H1 (cell line): ENCODE measurements around the gene CWC25. TPM values are rescaled to one million over a fixed set of nuclear protein-coding genes. Genes with fewer than 3 reads are reported as not detected.

Source experiments
- CTCF ChIA-PET: fragments of 300-600 bp; sonication (Branson Sonifier 250); formaldehyde crosslinking; loops from one replicate; lab custom pipeline; 2021; ENCODE audit not compliant: partially characterized antibody; lab: Charles Lee
- POLR2A ChIA-PET: fragments of 300-600 bp; sonication (Branson Sonifier 250); formaldehyde crosslinking; loops from one replicate; lab custom pipeline; 2021; ENCODE audit warnings: inconsistent platforms; ENCODE audit not compliant: partially characterized antibody; lab: Charles Lee
- DNase-seq, 2 experiments: peaks; one replicate each; pipeline versions ENCODE4 v3.0.0 to v3.0.0-alpha.2; 2010 to 2022; ENCODE audit warnings: low spot score in 2 of 2, low read depth in 1 of 2, mixed read lengths in 1 of 2
- FAIRE-seq: peaks from 2 replicates; lab custom pipeline; 2011; peaks lifted over from hg19 to GRCh38; lab: Jason Lieb, UNC
- H2AFZ ChIP-seq: 2 replicates; pipeline ENCODE4 v1.8.1; 2012; ENCODE audit warnings: low read length, inconsistent platforms
- H2AK5ac ChIP-seq: 2 replicates; pipeline ENCODE4 v1.6.1; 2013; ENCODE audit warnings: low read depth, low read length
- H2BK120ac ChIP-seq: replicated peaks from 2 replicates; pipeline ENCODE3; 2013; ENCODE audit warnings: low read depth, low read length, inconsistent platforms
- H2BK12ac ChIP-seq: 2 replicates; pipeline ENCODE4 v1.6.1; 2013; ENCODE audit warnings: low read depth, low read length
- H2BK15ac ChIP-seq: 2 replicates; pipeline ENCODE4 v1.6.1; 2013; ENCODE audit warnings: low read length
- H2BK20ac ChIP-seq: 2 replicates; pipeline ENCODE4 v1.6.1; 2013; ENCODE audit warnings: low read length
- H2BK5ac ChIP-seq: 2 replicates; pipeline ENCODE4 v1.6.1; 2013; ENCODE audit warnings: low read depth, low read length
- H3K14ac ChIP-seq: 2 replicates; pipeline ENCODE4 v1.6.1; 2013; ENCODE audit warnings: inconsistent platforms; ENCODE audit not compliant: insufficient read length
- H3K18ac ChIP-seq: 2 replicates; pipeline ENCODE4 v1.6.1; 2013; ENCODE audit warnings: low read length; ENCODE audit errors: extremely low read depth
- H3K23ac ChIP-seq: 2 replicates; pipeline ENCODE4 v1.6.1; 2013; ENCODE audit warnings: inconsistent platforms; ENCODE audit not compliant: insufficient read length
- H3K23me2 ChIP-seq: 2 replicates; pipeline ENCODE4 v1.6.1; 2013; ENCODE audit warnings: low read depth, low read length
- H3K27ac ChIP-seq: 2 replicates; pipeline ENCODE4 v1.6.1; 2011; ENCODE audit warnings: low read depth, low read length, inconsistent platforms
- H3K27me3 ChIP-seq, 4 experiments: replicated peaks in 1 of 4; 1 replicate in 1 of 4; 2 replicates in 3 of 4; pipeline versions ENCODE4 v1.6.1 to v1.8.1; 2011 to 2013; ENCODE audit warnings: low read length in 3 of 4, mild to moderate bottlenecking in 3 of 4, inconsistent platforms in 2 of 4, mixed read lengths in 2 of 4, moderate library complexity in 1 of 4; ENCODE audit not compliant: control insufficient read depth in 3 of 4, insufficient read depth in 3 of 4; ENCODE audit errors: extremely low read depth in 1 of 4
- H3K36me3 ChIP-seq, 4 experiments: 2 replicates each; pipeline versions ENCODE4 v1.6.1 to v1.8.1; 2011 to 2013; ENCODE audit warnings: mild to moderate bottlenecking in 4 of 4, low read length in 3 of 4, moderate library complexity in 2 of 4, control low read depth in 1 of 4, inconsistent platforms in 1 of 4; ENCODE audit not compliant: insufficient read depth in 4 of 4, control insufficient read depth in 2 of 4
- H3K4ac ChIP-seq: replicated peaks from 2 replicates; pipeline ENCODE3; 2013; ENCODE audit warnings: low read length, low read depth, mixed read lengths, inconsistent platforms; ENCODE audit not compliant: insufficient read length
- H3K4me1 ChIP-seq, 4 experiments: replicated peaks in 1 of 4; 1 replicate in 1 of 4; 2 replicates in 3 of 4; pipeline versions ENCODE4 v1.6.1 to v1.8.1; 2011 to 2013; ENCODE audit warnings: low read length in 3 of 4, inconsistent platforms in 2 of 4, mixed read lengths in 1 of 4; ENCODE audit not compliant: insufficient read depth in 4 of 4, control insufficient read depth in 3 of 4
- H3K4me2 ChIP-seq, 2 experiments: 2 replicates each; pipeline versions ENCODE4 v1.6.1 to v1.8.1; 2011 to 2013; ENCODE audit warnings: low read depth in 2 of 2, low read length in 2 of 2, control low read depth in 1 of 2, inconsistent platforms in 1 of 2, mild to moderate bottlenecking in 1 of 2; ENCODE audit not compliant: insufficient read depth in 1 of 2
- H3K4me3 ChIP-seq, 4 experiments: fragments of 200-600, 300-600 bp in 1 of 4; sonication (generic), shearing (Covaris generic), sonication (Bioruptor Twin) in 1 of 4; 2 replicates each; pipeline versions ENCODE4 v1.5.1 to v1.8.1; 2011 to 2016; ENCODE audit warnings: low read length in 4 of 4, low read depth in 3 of 4, control low read depth in 2 of 4, inconsistent platforms in 2 of 4, mild to moderate bottlenecking in 2 of 4, mixed read lengths in 1 of 4, moderate library complexity in 1 of 4; ENCODE audit not compliant: insufficient read depth in 2 of 4; ENCODE audit errors: extremely low read depth in 1 of 4
- H3K56ac ChIP-seq: replicated peaks from 2 replicates; pipeline ENCODE3; 2013; ENCODE audit warnings: low read depth, mild to moderate bottlenecking, mixed read lengths, low read length, inconsistent platforms; ENCODE audit not compliant: insufficient read length
- H3K79me1 ChIP-seq: 2 replicates; pipeline ENCODE4 v1.6.1; 2013; ENCODE audit warnings: low read depth, low read length, control low read depth
- H3K79me2 ChIP-seq, 2 experiments: 2 replicates each; pipeline versions ENCODE4 v1.6.1 to v1.8.1; 2012 to 2013; ENCODE audit warnings: low read length in 2 of 2, mild to moderate bottlenecking in 2 of 2, inconsistent platforms in 1 of 2; ENCODE audit not compliant: insufficient read depth in 2 of 2, control insufficient read depth in 1 of 2
- H3K9ac ChIP-seq, 4 experiments: replicated peaks in 1 of 4; 1 replicate in 1 of 4; 2 replicates in 3 of 4; pipeline versions ENCODE4 v1.6.1 to v1.8.1; 2011 to 2013; ENCODE audit warnings: low read depth in 3 of 4, low read length in 3 of 4, control low read depth in 2 of 4, mild to moderate bottlenecking in 2 of 4, moderate library complexity in 2 of 4, inconsistent platforms in 1 of 4; ENCODE audit errors: extremely low read depth in 1 of 4
- H3K9me3 ChIP-seq, 2 experiments: 2 replicates each; pipeline versions ENCODE4 v1.6.1 to v1.8.1; 2012 to 2013; ENCODE audit warnings: mild to moderate bottlenecking in 2 of 2, moderate library complexity in 2 of 2, control low read depth in 1 of 2, inconsistent platforms in 1 of 2, low read depth in 1 of 2, low read length in 1 of 2, mixed read lengths in 1 of 2; ENCODE audit not compliant: insufficient read depth in 2 of 2
- H4K20me1 ChIP-seq, 2 experiments: replicated peaks in 1 of 2; 2 replicates each; pipeline versions ENCODE3 to v1.8.1; 2011 to 2013; ENCODE audit warnings: inconsistent platforms in 2 of 2, low read length in 2 of 2, mild to moderate bottlenecking in 1 of 2; ENCODE audit not compliant: insufficient read depth in 2 of 2, control insufficient read depth in 1 of 2
- H4K5ac ChIP-seq: 2 replicates; pipeline ENCODE4 v1.6.1; 2013; ENCODE audit warnings: low read length, low read depth, mixed read lengths, inconsistent platforms; ENCODE audit not compliant: insufficient read length
- H4K8ac ChIP-seq: 2 replicates; pipeline ENCODE4 v1.8.0; 2013; ENCODE audit warnings: mild to moderate bottlenecking, moderate library complexity, low read length, inconsistent platforms; ENCODE audit not compliant: insufficient read depth; ENCODE audit errors: extremely low read depth
- H4K91ac ChIP-seq: replicated peaks from 2 replicates; pipeline ENCODE3; 2013; ENCODE audit warnings: low read length, mixed read lengths, inconsistent platforms; ENCODE audit not compliant: insufficient read length
- BCL11A ChIP-seq, 2 experiments: IDR thresholded peaks; one replicate each; pipeline ENCODE4 v1.6.1; 2011; ENCODE audit warnings: low read depth in 2 of 2, low read length in 2 of 2, mild to moderate bottlenecking in 2 of 2
- WGBS, 2 experiments: shearing (Covaris generic) in 1 of 2; methylation state at CpG; one replicate each; pipeline versions ENCODE4 v1.1.6 to v1.1.7; 2013 to 2015; ENCODE audit warnings: low lambda C conversion rate in 2 of 2, mixed read lengths in 2 of 2, inconsistent platforms in 1 of 2, low coverage in 1 of 2, missing lambda C conversion rate in 1 of 2; ENCODE audit not compliant: insufficient replicate concordance in 2 of 2, insufficient coverage in 1 of 2, insufficient read length in 1 of 2; ENCODE audit errors: extremely low coverage in 1 of 2, missing lambda C conversion rate in 1 of 2; 5-methylcytosine and 5-hydroxymethylcytosine counted together
- polyA plus RNA-seq, 7 experiments: library from polyadenylated mRNA; depleted of rRNA in 3 of 7; stranded (reverse) in 5 of 7; unstranded in 2 of 7; fragments of >200 nt in 5 of 7; fragments of 200-250 nt in 2 of 7; gene quantifications; 1 replicate in 5 of 7; 2 replicates in 1 of 7; 4 replicates in 1 of 7; pipeline versions ENCODE4 v1.2.1 to v1.2.3, GENCODE V29; 2011 to 2013; ENCODE audit warnings: missing spikeins in 2 of 7, mixed read lengths in 2 of 7
- total RNA-seq: library from RNA; stranded (reverse); fragmentation: NEBNext Ultra II Directional; extraction: Animal tissue kit (Norgen Biotek cat#: 25700); gene quantifications from 2 replicates; pipeline ENCODE4 v1.2.1, GENCODE V29; 2021

CWC25 gene
- total and polyA plus RNA-seq, 2 of the 8 experiments (the other 6 are each of a cell fraction or from before 2014, with no cell fraction given), result 11.1 to 13.1 TPM

DNA sequence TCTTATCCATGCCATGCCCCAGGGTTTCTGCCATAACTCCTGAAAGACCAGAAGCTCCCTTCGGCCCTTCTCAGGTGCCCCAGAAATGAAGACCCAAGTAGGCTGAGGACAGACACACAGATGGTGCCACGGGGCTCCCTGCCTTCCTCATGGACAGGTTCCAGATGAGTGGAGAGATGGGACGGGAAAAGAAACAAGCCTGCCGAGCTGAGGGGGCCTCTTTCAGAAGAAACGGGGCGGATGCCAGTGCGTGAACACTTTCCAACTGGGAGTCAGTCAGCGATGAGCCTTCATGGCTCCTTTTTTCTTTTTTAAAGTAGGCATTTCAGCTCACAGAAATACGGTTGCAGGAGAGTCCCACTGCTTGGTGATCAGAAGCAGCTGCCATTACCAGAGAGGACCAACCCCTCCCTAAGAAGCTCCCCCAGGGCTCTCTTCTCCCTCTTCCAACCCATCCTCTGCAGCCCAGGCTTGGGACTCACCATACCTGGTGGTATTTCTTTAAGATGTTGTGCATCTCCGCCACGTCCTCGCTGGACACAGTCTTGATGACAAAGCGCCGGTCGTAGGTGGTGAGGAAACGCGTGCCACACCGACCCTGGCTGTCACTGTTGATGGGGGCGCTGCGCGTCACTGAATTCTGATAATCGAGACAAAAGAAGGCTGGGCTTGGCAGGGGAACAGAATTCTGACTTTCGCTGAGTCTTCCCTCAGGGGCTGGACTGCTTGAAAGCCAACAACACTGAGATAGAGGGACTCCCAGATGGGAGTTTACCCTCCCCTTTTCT lies 45.0 kb downstream of the CWC25 start:
- H4K91ac ChIP-seq, result no peak overlapping the region
- H3K9ac ChIP-seq, result no peak overlapping the region
- H2BK15ac ChIP-seq, result no peak overlapping the region
- no peak overlapping the region for H3K23ac ChIP-seq
- H3K23me2 ChIP-seq, result no peaks in the 10 kb centered on the region
- H3K18ac ChIP-seq, result no peak overlapping the region
- no peak overlapping the region for H3K27ac ChIP-seq
- no peak for TF ChIP-seq BCL11A (IDR thresholded peaks at IDR 0.05; ENCODE audit: low read depth in 2 of 2, low read length in 2 of 2)
- H4K20me1 ChIP-seq, result peaks cover 0 to 6% of the 10 kb centered on the region in 2 experiments
- H2BK12ac ChIP-seq, result no peak overlapping the region
- H3K79me2 ChIP-seq, result no peaks in the 10 kb centered on the region
- FAIRE-seq, result no peak
- peaks cover 23 to 83% (median 65%) of the 10 kb centered on the region in 4 experiments for H3K36me3 ChIP-seq
- no peak overlapping the region for H2BK120ac ChIP-seq
- H3K4me1 ChIP-seq, result no peaks in the 10 kb centered on the region
- H3K4me2 ChIP-seq, result no peak overlapping the region
- ChIA-PET CTCF (interaction anchor here (1.3 to 1.7 kb wide), 3 partner anchors 9 to 18 kb away, joined by 3 to 8 read pairs (median 6); no protein-coding TSS in a partner anchor), POLR2A (interaction anchor here (1.2 to 1.7 kb wide), 6 partner anchors 10 to 74 kb away, joined by 4 to 8 read pairs (median 4); partner anchors contain the start of gene PIP4K2B)
- H3K14ac ChIP-seq, result no peak overlapping the region
- H2BK5ac ChIP-seq, result no peak overlapping the region
- H4K5ac ChIP-seq, result no peak overlapping the region
- H3K27me3 ChIP-seq, result no peaks in the 10 kb centered on the region
- H2AFZ ChIP-seq, result no peak overlapping the region
- H3K79me1 ChIP-seq, result no peaks in the 10 kb centered on the region; the same call in 1 of the 2 replicates
- H4K8ac ChIP-seq, result no peak overlapping the region
- H3K56ac ChIP-seq, result no peak overlapping the region
- WGBS, 2 experiments, result 95% methylated on average over 20 of the region's 23 CpGs; no CpG with 5 or more reads in 1 of the 2 experiments
- H2BK20ac ChIP-seq, result no peak overlapping the region
- H3K4ac ChIP-seq, result no peak overlapping the region
- no peak overlapping the region for H2AK5ac ChIP-seq
- no peak overlapping the region for H3K4me3 ChIP-seq
- no peak for DNase-seq
- H3K9me3 ChIP-seq, result no peaks in the 10 kb centered on the region
